Ramos (cell line): ENCODE results near the gene WWP2.
"Not testable (repeated sequence)": the region's sequence is repeated elsewhere in the genome, so short reads cannot be mapped to it uniquely, and the experiment has no call there.

Experiments used
- in situ Hi-C: fragments of 300-500 bp; cut with MboI; formaldehyde crosslinking; loops from one replicate; pipeline ENCODE4 v1.14.3; 2022; ENCODE audit warnings: low sequenced_read_pairs; ENCODE audit not compliant: unreplicated experiment

WWP2 gene

DNA sequence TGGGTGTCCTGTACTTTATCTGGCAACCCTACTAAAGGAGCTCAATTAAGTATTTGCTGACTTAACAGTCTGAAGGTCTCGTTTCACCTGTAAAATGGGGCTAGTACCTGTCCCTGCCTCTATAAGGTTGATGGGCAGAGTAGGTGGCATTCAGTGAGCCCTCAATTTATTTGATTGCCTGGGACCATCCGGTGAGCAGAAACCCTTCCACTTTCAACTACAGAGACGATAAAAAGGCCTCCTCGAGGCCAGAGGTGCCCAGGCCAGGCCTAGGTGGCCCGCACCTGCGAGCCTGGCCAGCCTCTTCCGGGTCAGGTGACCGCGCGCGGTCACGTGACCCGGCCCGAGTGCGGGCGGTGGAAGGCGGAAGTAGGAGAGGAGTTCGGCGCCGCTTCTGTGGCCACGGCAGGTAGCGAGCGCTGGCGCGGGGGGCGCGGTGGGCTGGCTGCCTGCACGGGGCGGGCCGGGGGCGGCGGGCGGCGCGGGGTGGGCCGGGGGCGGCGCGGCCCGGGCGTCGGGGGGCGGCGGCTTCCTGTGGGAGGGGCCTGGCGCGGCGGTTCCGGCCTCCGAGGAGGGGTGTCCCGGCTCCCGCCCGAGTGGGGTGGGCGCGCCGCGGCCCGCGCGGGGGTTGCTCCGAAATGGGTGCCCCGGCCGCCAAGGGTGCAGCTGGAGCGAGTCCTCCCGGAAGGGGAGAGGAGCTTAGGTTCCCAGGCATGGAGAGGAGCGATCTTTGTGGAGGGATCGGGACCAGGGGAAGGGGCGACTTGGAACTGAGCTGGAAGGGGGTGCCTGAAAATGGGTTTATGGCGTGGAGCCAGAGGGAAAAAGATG, at the start of gene WWP2:
WWP2 (plus strand) TSS at position 350 of the 831 bp plus-strand sequence. CDS start 24,679 bp downstream, outside the sequence.
- in situ Hi-C loops = no loop called here

DNA sequence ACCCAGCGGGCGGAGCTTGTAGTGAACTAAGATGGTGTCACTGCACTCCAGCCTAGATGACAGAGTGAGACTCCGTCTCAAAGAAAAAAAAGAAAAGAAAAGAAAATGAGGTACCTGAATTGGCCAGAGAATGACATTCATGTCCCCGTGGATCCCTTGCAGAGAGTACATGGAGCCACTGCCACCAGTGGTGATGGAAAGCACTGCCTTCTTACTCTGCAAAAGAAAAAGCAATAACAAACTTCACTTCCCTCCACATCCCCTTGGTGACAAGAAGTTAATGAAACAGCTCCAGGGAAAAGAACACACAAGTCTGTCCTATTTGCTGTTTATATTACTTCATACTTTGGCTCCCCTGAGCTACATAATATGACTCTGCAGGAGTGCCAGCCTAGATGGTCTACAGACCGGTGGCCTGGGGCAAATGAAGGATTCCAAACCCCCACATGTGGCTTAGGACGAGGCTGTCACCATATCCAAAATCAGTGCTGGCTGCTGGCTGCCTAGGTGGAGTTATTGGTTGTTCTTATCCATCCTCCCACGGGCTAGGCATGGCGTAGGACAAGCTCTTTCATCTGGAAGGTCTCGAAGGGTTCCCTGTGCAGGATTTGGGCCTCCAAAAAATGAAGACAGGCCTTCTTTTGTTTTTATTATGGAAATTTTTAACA, 49.1 kb upstream of the WWP2 start:
- in situ Hi-C loops = loop anchor here (10.0 kb wide), 1 partner anchor 222 kb away; no protein-coding TSS in a partner anchor

DNA sequence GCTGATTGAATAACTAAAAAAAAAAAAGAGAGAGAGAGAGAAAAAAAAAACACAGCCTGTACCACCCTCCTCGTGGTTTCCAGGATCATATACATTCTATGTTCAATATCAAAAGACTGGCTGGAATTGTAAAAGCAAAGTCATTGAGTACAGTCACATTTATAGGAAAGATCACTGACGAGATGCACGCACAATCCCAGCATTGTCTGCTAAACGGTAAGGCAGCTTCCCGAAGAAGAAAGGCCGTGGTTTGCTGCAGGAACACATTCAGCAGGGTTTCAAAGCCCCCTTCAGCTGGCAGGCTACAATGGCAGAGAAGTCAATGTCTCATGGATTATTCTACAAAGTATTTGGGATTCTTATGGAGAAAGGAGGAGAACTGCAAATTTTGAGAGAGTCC, 45.1 kb upstream of the WWP2 start:
- in situ Hi-C loops = loop anchor here (10.0 kb wide), 1 partner anchor 218 kb away; no protein-coding TSS in a partner anchor

DNA sequence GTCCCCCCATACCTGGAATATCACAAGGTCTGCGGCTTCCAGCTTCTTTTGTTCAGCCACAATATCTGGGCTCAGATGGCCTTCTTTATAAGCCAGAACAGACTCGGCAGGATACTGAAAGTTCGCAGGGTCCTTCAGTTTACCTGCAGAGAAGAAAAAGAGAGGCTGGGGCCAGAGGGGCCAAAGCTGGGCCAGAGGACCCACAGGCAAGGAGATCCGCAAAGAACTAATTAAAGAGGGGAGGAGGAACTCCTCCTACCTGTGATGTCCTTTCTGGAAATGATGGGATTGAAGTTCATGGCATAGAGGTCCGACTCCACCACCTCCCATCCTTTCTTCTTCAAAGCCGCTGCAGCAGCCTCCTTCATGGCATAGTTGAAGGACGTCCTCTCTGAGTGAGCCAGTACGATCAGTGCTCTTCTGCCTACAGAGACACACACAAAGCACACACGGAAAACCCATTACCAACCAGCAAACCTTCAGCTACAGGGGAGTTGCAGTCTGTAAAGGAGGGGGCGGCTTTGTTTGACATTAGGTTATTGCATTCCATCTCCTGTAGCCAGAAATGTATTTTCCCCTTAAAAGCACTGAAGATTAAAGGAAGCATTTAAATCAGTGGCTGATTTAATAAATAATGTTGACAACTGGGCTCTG, 43.9 kb upstream of the WWP2 start:
- in situ Hi-C loops = loop anchor here (10.0 kb wide), 1 partner anchor 217 kb away; no protein-coding TSS in a partner anchor

DNA sequence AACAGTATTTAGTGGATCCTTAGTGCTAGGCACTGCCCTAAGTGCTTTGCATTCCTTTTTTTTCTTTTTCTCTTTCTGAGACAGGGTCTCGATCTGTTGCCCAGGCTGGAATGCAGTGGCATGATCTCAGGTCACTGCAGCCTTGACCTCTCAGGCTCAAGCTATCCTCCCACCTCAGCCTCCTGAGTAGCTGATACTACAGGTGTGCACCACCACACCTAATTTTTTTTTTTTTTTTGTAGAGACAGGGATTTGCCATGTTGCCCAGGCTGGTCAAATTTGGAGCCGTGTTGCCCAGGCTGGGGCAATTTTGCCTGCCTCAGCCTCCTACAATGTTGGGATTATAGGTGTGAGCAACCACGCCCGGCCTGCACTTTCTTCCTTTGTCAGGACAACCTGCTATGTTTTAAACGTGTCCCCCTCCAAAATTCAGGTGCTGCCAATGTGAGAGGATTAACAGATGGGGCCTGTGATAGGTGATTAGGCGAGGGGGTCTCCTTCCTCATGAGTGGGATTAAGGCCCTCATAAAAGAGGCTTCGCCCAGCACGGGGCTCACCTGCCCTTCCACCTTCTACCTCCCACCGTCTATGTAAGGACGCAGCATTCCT, 41.2 kb upstream of the WWP2 start:
- in situ Hi-C loops = no loop called here

DNA sequence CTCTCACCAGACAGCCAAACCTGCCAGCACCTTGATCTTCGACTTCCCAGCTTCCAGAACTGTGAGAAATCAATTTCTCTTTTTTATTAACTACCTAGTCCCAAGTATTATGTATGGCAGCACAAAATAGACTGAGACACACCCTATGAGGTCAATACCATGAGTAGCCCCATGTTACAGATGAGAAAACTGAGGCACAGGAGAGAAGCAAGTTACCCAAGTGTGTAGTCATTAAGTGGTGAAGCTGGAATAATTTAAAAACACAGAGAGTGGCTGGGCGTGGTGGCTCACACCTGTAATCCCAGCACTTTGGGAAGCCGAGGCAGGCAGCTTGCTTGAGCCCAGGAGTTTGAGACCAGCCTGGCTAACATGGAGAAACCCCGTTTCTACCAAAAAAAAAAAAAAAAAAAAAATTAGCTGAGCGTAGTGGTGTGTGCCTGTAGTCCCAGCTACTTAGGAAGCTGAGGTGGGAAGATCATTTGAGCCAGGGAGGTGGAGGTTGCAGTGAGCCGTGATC, 40.6 kb upstream of the WWP2 start:
- in situ Hi-C loops = no loop called here

DNA sequence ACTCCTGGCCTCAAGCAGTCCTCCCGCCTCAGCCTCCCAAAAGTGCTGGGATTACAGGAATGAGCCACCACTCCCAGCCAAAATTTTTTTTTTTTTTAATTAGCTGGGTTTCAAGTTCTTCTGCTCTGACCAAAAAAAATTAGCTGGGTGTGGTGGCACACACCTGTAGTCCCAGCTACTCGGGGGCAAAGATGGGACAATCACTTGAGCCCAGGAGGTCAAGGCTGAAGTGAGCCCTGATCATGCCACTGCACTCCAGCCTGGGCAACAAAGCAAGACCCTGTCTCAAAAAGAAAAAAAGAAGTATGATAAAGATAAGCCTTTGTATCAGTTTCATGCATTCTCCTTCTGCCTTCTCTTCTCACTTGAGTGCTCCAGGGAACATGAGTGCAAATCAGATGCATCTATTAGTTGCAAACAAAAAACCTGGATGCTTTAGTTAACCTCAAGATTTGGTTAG, 37.7 kb upstream of the WWP2 start:
- in situ Hi-C loops = no loop called here

DNA sequence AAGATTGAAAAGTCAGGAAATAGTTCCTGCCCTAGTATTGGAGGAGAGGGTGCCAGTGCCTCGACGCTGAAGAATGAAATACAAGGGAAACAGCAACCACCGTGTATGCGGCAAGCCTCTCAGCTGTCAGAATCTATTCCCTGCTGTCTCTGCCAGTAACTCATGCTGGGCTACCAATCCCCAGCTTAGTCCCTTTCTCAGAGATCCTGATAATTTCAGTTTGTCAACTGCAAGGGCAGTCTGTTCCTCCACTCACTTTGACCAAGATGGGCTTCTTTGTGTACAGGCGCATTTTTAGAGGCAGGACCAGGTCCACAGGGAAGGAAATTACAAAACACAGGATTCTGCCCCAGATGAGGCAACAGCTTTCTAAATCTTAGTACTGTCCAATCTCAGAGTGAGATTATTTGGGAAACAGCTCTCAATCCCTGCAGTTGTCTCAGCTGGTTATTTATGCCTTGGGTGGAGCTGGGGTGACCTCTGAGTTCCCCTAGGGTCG, 37.1 kb upstream of the WWP2 start:
- in situ Hi-C loops = no loop called here

DNA sequence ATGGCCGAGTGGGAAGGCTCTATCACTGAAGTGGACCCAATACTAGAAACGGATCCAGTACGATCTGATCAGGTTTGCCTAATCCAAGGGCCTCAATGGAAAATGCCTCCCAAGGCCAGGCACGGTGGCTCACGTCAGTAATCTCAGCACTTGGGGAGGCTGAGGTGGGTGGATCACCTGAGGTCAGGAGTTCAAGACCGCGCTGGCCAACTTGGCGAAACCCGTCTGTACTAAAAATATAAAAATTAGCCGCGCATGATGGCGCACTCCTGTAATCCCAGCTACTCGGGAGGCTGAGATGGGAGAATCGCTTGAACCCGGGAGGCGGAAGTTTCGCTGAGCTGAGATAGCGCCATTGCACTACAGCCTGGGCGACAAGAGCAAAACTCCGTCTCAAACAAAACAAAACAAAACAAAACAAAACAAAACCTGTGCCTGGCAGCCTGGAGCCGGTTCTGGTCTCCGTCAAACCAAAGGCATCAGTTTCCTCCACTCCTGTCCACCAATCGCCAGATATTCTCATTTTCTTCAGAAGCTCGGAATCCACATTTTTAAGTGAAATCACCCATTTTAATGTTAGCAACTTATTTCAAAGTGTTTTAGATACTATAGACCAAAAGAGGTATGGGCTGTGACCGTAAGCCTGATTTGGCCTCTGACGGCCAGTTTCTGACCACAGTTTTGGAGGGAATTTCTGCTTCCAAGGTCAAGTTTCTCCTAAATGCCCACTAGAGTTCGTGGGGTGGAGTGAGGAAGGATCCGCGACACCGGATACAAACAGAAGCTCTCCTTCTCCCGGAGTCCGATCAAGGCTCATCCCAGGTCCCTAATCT, 36.4 kb upstream of the WWP2 start:
- in situ Hi-C loops = no loop called here

DNA sequence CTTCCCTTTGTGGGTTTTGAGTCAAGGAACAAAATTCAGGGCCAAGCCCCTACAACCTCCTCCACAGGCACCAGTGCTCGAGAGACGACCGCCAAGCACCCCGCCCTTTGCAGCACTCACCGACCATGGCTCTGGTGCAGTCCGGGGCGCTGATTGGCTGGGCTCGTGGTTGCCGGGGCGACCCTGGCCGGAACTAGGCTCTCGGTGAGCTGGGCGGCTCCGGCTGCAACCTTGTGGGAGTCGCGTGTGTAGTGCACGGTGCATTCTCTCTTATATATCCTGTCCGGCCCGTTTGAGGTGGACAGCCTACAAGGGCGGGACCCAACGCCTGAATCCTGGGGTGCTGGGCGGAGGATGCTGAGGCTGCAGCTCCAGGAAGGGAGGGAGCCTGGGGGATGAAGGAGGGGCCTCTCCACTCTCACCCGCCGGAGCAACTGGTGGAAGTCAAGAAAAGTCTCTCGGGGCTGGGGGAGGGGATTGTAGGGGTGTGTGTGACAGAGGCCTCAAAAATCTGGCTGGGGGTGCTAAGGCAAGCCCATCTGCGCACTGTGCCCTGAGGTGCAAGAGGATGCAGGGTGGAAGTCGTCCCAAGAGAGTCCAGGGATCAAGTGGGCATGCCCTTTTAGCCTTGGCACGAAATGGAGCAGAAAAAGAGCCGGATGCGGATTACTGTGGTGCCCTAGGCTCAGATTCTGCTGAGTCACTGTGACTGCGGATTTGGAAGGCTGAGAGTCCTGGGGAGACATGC, 35.6 kb upstream of the WWP2 start, which contains the start of gene NQO1:
NQO1 (minus strand) TSS at position 248 of the 748 bp plus-strand sequence; CDS start at position 127, 121 bp downstream.
- in situ Hi-C loops = no loop called here

DNA sequence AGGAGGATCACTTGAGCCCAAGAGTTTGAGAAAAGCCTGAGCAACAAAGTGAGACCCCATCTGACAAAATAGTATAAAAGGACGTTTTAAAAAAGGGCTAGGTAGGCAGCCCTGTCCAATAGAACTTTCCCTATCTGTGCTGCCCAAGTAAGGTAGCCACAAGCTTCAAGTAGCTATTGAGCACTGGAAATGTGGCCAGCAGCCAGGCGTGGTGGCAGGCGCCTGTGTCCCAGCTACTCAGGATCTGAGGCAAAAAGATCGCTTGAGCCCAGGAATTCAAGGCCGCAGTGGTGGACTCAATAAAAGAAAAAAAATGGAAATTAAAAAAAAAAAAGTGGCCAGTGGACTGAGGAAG, 34.2 kb upstream of the WWP2 start:
- in situ Hi-C loops = no loop called here

DNA sequence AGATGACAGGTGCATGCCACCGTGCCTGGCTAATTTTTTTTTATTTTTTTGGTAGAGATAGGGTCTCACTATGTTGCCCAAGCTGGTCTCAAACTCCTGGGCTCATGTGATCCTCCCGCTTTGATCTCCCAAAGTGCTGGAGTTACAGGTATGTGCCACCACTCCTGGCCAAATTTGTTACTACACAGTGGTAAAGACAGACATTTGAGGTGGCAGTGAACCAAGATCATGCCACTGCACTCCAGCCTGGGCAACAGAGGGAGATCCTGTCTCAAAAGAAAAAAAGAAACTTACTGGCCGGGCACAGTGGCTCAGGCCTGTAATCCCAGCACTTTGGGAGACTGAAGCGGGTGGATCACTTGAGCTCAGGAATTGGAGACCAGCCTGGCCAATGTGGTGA, 33.1 kb upstream of the WWP2 start:
- in situ Hi-C loops = not testable (repeated sequence)

DNA sequence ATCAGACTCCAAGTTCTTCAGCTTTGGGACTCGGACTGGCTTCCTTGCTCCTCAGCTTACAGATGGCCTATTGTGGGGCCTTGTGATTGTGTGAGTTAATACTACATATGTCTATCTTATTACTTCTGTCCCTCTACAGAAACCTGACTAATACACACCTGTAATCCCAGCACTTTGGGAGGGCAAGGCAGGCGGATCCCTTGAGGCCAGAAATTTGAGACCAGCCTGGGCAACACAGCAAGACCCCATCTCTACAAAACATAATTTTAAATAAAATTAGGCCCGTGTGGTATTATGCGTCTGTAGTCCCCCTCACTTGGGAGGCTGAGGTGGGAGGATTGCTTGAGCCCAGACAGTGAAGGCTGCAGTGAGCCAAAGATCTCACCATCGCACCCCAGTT, 30.9 kb upstream of the WWP2 start:
- in situ Hi-C loops = not testable (repeated sequence)

DNA sequence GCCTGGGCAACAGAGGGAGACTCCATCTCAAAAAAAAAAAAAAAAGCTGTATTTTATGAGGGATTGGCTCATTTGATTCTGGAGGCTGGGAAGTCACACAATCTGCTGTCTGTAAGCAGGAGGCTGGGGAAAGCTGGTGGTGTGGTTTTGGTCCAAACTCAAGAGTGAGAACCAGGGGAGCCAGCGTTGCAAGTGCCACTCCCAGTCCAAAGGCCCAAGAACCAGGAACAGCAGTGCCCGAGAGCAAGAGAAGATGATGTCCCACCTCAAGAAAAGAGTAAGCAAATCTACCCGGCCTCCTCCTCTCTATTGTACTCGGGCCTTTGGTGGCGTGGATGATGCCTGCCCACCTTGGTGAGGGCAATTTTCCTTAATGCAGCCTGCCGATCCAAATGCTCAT, 30.0 kb upstream of the WWP2 start:
- in situ Hi-C loops = no loop called here

DNA sequence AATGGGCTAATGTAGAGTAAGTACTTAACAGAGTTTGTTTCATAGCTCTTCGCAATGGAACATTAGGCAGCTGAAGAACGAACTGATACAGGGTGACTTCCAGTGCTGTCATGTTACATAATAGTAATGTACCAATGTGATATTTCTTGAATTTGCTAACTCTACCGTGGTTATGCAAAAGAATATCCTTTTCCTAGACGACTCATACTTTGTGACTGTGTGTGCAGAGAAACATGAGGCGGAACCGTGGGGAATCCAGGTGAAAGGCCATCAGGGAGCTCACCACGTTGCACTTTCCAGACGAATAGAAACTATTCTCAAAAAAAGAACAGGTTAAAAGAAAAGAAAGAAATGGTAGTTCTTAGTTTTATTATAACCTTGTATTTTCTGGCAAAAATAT, 20.6 kb upstream of the WWP2 start:
- in situ Hi-C loops = no loop called here

DNA sequence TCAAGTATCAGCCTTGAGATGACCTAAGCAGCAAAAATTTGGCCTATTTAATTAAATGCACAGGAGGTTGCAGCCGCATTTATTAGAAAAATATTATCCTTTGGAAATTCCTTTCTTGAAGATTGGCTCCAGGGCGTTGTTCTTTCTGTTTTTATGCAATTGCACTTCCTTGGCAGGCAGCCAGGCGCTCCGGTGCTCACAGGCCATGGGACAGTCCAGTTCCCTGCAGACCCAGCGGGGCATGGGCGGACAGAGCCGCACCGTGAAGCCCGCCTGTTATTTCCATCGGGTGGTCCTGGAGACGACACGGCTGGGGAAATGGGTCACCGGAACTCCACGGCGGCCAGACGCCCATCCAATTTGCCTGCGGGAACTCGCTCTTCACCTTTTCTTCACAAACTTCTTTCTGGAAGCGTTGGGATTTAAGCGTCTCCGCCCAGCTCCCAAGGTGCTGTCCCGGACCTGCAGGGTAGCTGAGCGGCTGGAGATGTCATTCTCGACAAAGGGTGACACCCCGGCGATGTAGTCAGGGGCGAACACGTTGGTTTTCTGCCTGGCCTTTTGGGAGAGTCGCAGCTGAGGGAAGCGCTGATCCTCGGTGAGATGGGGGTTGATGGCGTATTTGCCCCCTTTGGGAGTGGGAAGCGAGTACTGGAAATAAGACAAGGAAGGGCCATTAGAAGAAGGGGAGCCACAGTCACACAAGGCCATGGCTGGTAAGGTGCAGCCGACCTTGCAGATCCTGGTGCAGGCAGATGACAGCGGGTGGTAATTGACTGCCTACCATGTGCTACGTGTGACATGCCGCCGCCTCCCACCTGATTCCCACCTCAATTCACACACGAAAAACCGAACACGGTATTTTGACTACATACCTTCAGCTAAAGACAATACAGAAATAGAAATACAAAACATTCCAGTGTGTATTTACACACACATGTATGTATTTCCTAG, 19.9 kb upstream of the WWP2 start:
- in situ Hi-C loops = no loop called here
